SH-SY5Y (cell line): ENCODE results near the gene PREX1.

Experiments used
- GATA2 ChIP-seq: IDR thresholded peaks from 2 replicates; pipeline ENCODE4 v1.6.1; 2011; ENCODE audit warnings: mild to moderate bottlenecking, low read depth, low read length
- GATA3 ChIP-seq: IDR thresholded peaks from 2 replicates; pipeline ENCODE4 v1.6.1; 2011; ENCODE audit warnings: low read depth, mild to moderate bottlenecking, low read length, moderate library complexity

PREX1 gene

GRCh38 chr20:48812600-48813445 is 15.0 kb downstream of the PREX1 start:
- TF ChIP-seq GATA2 (no peak), GATA3 (no peak)

- TF ChIP-seq GATA2, result no peak
- TF ChIP-seq GATA3, result no peak
These were observed 18.1 kb downstream of the PREX1 start for GRCh38 chr20:48809673-48810072.

GRCh38 chr20:48808382-48809034 is 19.3 kb downstream of the PREX1 start:
- TF ChIP-seq GATA2 (no peak), GATA3 (no peak)

- TF ChIP-seq GATA3 (no peak), GATA2 (no peak)
These were observed 20.0 kb downstream of the PREX1 start for GRCh38 chr20:48807586-48808381.

- TF ChIP-seq GATA3 (no peak), GATA2 (no peak)
These were observed 20.7 kb downstream of the PREX1 start for GRCh38 chr20:48807051-48807450.

- TF ChIP-seq GATA2 (no peak), GATA3 (no peak)
These were observed 22.1 kb downstream of the PREX1 start for GRCh38 chr20:48805716-48806115.

GRCh38 chr20:48805286-48805685 is 22.5 kb downstream of the PREX1 start:
- TF ChIP-seq GATA2 (no peak), GATA3 (no peak)

- TF ChIP-seq GATA2, result no peak
These were observed 23.4 kb downstream of the PREX1 start for GRCh38 chr20:48804300-48804980.

GRCh38 chr20:48803176-48804053 is 24.4 kb downstream of the PREX1 start:
- TF ChIP-seq GATA3 (no peak), GATA2 (no peak)

- TF ChIP-seq GATA2, result no peak
- TF ChIP-seq GATA3, result no peak
These were observed 25.2 kb downstream of the PREX1 start for GRCh38 chr20:48802647-48803046.

- TF ChIP-seq GATA2 (no peak), GATA3 (no peak)
These were observed 25.6 kb downstream of the PREX1 start for GRCh38 chr20:48802216-48802615.

GRCh38 chr20:48801197-48801596 is 26.6 kb downstream of the PREX1 start:
- TF ChIP-seq GATA3, result no peak

- TF ChIP-seq GATA2 (no peak), GATA3 (no peak)
These were observed 27.6 kb downstream of the PREX1 start for GRCh38 chr20:48800177-48800576.
